Measurements from ENCODE around the gene LAX1.

LAX1 gene

DNA sequence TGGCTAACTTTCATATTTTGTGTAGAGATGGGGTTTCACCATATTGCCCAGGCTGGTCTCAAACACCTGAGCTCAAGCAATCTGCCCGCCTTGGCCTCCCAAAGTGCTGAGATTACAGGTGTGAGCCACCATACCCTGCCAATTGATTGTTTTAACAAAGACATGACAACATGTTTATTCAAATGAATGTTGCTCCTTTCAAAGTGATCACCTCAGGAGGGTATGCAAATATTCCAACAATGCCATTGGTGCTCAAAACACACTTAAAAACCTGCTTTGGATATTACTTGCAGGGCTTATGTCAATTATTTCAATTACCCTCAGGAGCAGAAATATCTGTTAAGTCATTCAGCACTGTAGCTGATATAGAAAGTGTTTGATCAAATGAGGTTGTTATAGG, 7.9 kb downstream of the LAX1 start:
- TF ChIP-seq, protein P1, sequence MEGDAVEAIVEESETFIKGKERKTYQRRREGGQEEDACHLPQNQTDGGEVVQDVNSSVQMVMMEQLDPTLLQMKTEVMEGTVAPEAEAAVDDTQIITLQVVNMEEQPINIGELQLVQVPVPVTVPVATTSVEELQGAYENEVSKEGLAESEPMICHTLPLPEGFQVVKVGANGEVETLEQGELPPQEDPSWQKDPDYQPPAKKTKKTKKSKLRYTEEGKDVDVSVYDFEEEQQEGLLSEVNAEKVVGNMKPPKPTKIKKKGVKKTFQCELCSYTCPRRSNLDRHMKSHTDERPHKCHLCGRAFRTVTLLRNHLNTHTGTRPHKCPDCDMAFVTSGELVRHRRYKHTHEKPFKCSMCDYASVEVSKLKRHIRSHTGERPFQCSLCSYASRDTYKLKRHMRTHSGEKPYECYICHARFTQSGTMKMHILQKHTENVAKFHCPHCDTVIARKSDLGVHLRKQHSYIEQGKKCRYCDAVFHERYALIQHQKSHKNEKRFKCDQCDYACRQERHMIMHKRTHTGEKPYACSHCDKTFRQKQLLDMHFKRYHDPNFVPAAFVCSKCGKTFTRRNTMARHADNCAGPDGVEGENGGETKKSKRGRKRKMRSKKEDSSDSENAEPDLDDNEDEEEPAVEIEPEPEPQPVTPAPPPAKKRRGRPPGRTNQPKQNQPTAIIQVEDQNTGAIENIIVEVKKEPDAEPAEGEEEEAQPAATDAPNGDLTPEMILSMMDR (IDR thresholded peaks at IDR 0.05; ENCODE audit: low read depth, low read length) = no peak
- H3K4me3 ChIP-seq (ENCODE audit: low read depth, low read length) = no peak overlapping the region

DNA sequence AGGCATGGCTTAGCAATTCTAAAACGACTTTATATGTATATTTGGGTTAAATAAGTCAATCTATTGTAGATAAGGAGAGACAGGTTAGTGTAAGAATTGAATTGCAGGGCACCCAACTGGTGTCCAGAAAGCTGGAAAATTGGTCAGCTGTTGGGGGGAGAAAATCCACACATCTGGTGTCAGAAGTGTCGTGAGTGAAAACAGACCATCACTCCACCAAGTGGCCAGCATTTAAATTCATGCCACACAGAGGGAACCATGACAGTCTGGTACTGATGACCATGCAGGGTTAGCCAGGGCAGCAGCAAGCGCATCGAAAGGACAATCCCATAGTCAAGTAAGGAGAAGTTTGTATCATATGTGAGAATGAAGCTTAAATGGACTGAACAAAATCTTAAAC, 11.7 kb downstream of the LAX1 start:
- no peak overlapping the region for H3K4me3 ChIP-seq (ENCODE audit: low read depth, low read length)
- TF ChIP-seq, protein P1 (IDR thresholded peaks at IDR 0.05; ENCODE audit: low read depth, low read length) = no peak

GRCh38 chr1:203777596-203777995, 12.6 kb downstream of the LAX1 start:
- H3K4me3 ChIP-seq (ENCODE audit: low read depth, low read length) = no peak overlapping the region
- TF ChIP-seq, protein P1 (IDR thresholded peaks at IDR 0.05; ENCODE audit: low read depth, low read length) = no peak

DNA sequence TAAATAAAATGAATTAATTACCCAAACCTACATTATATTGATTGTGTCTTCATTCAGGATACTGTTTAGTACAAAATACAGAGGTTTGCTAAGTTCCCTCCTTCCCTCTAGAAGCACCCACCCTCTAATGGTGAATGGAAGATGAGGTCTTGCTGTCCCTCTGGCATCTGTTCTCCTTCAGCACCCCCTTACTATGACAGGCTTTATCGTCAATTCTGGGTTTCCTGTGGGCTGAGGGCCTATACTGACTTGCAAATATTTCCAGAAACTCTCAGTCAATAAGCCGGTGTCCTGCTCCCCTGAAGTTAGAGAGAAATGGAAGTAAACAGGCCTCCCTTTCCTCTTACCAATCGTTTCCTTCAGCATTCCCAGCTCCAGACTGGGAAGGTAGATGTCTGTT, 13.2 kb downstream of the LAX1 start:
- TF ChIP-seq, protein P1 (IDR thresholded peaks at IDR 0.05; ENCODE audit: low read depth, low read length) = no peak
- no peak overlapping the region for H3K4me3 ChIP-seq (ENCODE audit: low read depth, low read length)

DNA sequence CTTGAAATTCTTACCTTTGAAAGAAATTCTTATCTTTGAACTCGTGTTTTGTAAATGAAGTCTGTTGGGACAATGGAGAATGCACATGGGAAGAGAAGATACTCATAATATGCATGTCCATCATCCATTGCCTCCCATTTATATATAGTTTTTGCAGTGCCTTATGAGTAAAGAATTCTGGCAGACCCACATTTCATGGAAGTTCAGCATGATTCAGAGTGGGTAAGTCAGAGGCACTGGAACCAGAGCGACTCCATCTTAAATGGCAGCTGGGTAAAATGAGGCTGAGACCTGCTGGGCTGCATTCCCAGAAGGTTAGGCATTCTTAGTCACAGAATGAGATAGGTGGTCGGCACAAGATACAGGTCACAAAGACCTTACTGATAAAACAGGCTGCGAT, 13.8 kb downstream of the LAX1 start:
- TF ChIP-seq, protein P1 (IDR thresholded peaks at IDR 0.05; ENCODE audit: low read depth, low read length) = no peak
- H3K4me3 ChIP-seq (ENCODE audit: low read depth, low read length) = no peak overlapping the region

GRCh38 chr1:203781962-203782361, 17.0 kb downstream of the LAX1 start:
- TF ChIP-seq, protein P1 (IDR thresholded peaks at IDR 0.05; ENCODE audit: low read depth, low read length) = no peak
- no peak overlapping the region for H3K4me3 ChIP-seq (ENCODE audit: low read depth, low read length)

DNA sequence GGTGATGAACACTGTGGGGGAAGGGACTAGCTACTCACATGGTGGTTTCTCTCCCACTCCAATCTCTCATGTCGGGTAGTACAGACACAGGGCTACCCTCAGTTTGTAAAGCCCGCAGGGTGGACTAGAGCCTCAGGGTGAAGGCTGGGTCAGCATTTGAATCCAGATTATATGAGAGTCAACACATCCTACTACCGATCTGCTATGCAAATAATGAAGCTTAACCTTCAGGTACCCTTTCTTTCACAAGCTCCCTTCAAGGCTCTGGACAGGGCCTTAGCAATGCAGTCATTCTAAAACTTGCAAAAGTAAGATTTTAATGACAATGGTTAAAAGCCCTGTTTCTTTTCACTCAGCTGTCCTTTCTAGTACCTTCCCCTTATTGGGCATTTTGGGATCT, 25.0 kb downstream of the LAX1 start:
- H3K4me3 ChIP-seq (ENCODE audit: low read depth, low read length) = no peak overlapping the region
- TF ChIP-seq, protein P1 (IDR thresholded peaks at IDR 0.05; ENCODE audit: low read depth, low read length) = no peak

Data from WI38 (cell line).